ENCODE results near the gene RABGAP1L. TPM values are rescaled to one million over a fixed set of nuclear protein-coding genes. Genes with fewer than 3 reads are reported as not detected.

The RABGAP1L gene
- total RNA-seq, 2 donors from 2014 or later = 37.9 to 59.8 TPM

GRCh38 chr1:174956086-174956485, 796.8 kb downstream of the RABGAP1L start:
- H3K27ac ChIP-seq = no peak overlapping the region
- H3K27me3 ChIP-seq (replicated peaks; ENCODE audit: insufficient read depth) = no peaks in the 10 kb centered on the region
- H3K36me3 ChIP-seq = no peaks in the 10 kb centered on the region
- no peak for DNase-seq (ENCODE audit: low spot score)
- ATAC-seq (ENCODE audit: insufficient number of reproducible peaks, low FRiP score, low read depth) = no peak
- no peaks in the 10 kb centered on the region for H3K9me3 ChIP-seq
- peaks cover 9 to 10% of the 10 kb centered on the region in 2 donors for H3K4me1 ChIP-seq (ENCODE audit: control insufficient read depth in 1 of 2, low read depth in 2 of 2)
- TF ChIP-seq CTCF (IDR thresholded peaks at IDR 0.05) = no peak
- H3K4me3 ChIP-seq = no peak overlapping the region

- no peak overlapping the region for H3K27ac ChIP-seq
- H3K9me3 ChIP-seq = no peaks in the 10 kb centered on the region
- H3K36me3 ChIP-seq = no peaks in the 10 kb centered on the region
- no peak for ATAC-seq (ENCODE audit: insufficient number of reproducible peaks, low FRiP score, low read depth)
- TF ChIP-seq CTCF (IDR thresholded peaks at IDR 0.05) = no peak
- H3K4me3 ChIP-seq = no peak overlapping the region
- H3K27me3 ChIP-seq (replicated peaks; ENCODE audit: insufficient read depth) = no peaks in the 10 kb centered on the region
- H3K4me1 ChIP-seq (ENCODE audit: control insufficient read depth in 1 of 2, low read depth in 2 of 2) = peaks cover 9 to 10% of the 10 kb centered on the region in 2 donors
- no peak for DNase-seq (ENCODE audit: low spot score)
These were observed 797.7 kb downstream of the RABGAP1L start for GRCh38 chr1:174956976-174957375.

GRCh38 chr1:174957829-174958228, 798.5 kb downstream of the RABGAP1L start:
- Histone ChIP-seq H3K4me3 (no peak overlapping the region), H3K4me1 (ENCODE audit: control insufficient read depth in 1 of 2, low read depth in 2 of 2) (peaks cover 9 to 10% of the 10 kb centered on the region in 2 donors), H3K27me3 (replicated peaks; ENCODE audit: insufficient read depth) (no peaks in the 10 kb centered on the region), H3K36me3 (no peaks in the 10 kb centered on the region), H3K27ac (no peak overlapping the region), H3K9me3 (no peaks in the 10 kb centered on the region)
- no peak for TF ChIP-seq CTCF (IDR thresholded peaks at IDR 0.05)
- DNase-seq (ENCODE audit: low spot score) (no peak), ATAC-seq (ENCODE audit: insufficient number of reproducible peaks, low FRiP score, low read depth) (no peak)

- no peaks in the 10 kb centered on the region for H3K27me3 ChIP-seq (replicated peaks; ENCODE audit: insufficient read depth)
- H3K36me3 ChIP-seq = no peaks in the 10 kb centered on the region
- peaks cover 9 to 16% of the 10 kb centered on the region in 2 donors for H3K4me1 ChIP-seq (ENCODE audit: control insufficient read depth in 1 of 2, low read depth in 2 of 2)
- H3K9me3 ChIP-seq = no peaks in the 10 kb centered on the region
- no peak for DNase-seq (ENCODE audit: low spot score)
- no peak overlapping the region for H3K4me3 ChIP-seq
- no peak overlapping the region for H3K27ac ChIP-seq
- ATAC-seq (ENCODE audit: insufficient number of reproducible peaks, low FRiP score, low read depth) = no peak
- TF ChIP-seq CTCF (IDR thresholded peaks at IDR 0.05) = no peak
These were observed 799.1 kb downstream of the RABGAP1L start for GRCh38 chr1:174958396-174958795.

GRCh38 chr1:174960362-174960761, 801.0 kb downstream of the RABGAP1L start:
- DNase-seq (ENCODE audit: low spot score) (no peak), ATAC-seq (ENCODE audit: insufficient number of reproducible peaks, low FRiP score, low read depth) (no peak)
- Histone ChIP-seq H3K36me3 (no peaks in the 10 kb centered on the region), H3K9me3 (no peaks in the 10 kb centered on the region), H3K4me1 (ENCODE audit: control insufficient read depth in 1 of 2, low read depth in 2 of 2) (peaks cover 9 to 26% of the 10 kb centered on the region in 2 donors), H3K4me3 (no peak overlapping the region), H3K27ac (no peak overlapping the region), H3K27me3 (replicated peaks; ENCODE audit: insufficient read depth) (no peaks in the 10 kb centered on the region)
- no peak for TF ChIP-seq CTCF (IDR thresholded peaks at IDR 0.05)

Measured in thoracic aorta (tissue), 2 donors.